Kidney epithelial cell (primary cell): Measurements from ENCODE around the gene SLAIN1. TPM values are rescaled to one million over a fixed set of nuclear protein-coding genes. Genes with fewer than 3 reads are reported as not detected.

ENCODE experiments used
- DNase-seq: peaks from one replicate; pipeline ENCODE4 v3.0.0-alpha.2; 2010; ENCODE audit warnings: low read depth
- H3K27me3 ChIP-seq: 2 replicates; pipeline ENCODE4 v1.6.0; 2011; ENCODE audit warnings: low read length; ENCODE audit not compliant: control insufficient read depth, insufficient read depth
- H3K36me3 ChIP-seq: 2 replicates; pipeline ENCODE4 v1.5.1; 2011; ENCODE audit warnings: low read length; ENCODE audit not compliant: control insufficient read depth, insufficient read depth
- H3K4me3 ChIP-seq: 2 replicates; pipeline ENCODE4 v1.5.1; 2011; ENCODE audit warnings: low read depth, mild to moderate bottlenecking, control low read depth, low read length
- CTCF ChIP-seq: IDR thresholded peaks from 2 replicates; pipeline ENCODE4 v1.5.1; 2011; ENCODE audit warnings: mild to moderate bottlenecking, moderate library complexity, low read length, control low read depth, inconsistent platforms; ENCODE audit not compliant: insufficient read depth, poor library complexity, severe bottlenecking
- total RNA-seq: library from RNA; depleted of rRNA; stranded (reverse); fragments of >200 nt; gene quantifications from 2 replicates; pipeline ENCODE4 v1.2.3, GENCODE V29; 2015

SLAIN1 gene
- total RNA-seq, 1 donor from 2014 or later = 17.1 TPM

- no peaks in the 10 kb centered on the region for H3K27me3 ChIP-seq
- no peak for TF ChIP-seq CTCF
- DNase-seq = no peak
- H3K4me3 ChIP-seq = no peak overlapping the region
- no peaks in the 10 kb centered on the region for H3K36me3 ChIP-seq
Measured at GRCh38 chr13:77728265-77729125, 31.0 kb downstream of the SLAIN1 start.

DNA sequence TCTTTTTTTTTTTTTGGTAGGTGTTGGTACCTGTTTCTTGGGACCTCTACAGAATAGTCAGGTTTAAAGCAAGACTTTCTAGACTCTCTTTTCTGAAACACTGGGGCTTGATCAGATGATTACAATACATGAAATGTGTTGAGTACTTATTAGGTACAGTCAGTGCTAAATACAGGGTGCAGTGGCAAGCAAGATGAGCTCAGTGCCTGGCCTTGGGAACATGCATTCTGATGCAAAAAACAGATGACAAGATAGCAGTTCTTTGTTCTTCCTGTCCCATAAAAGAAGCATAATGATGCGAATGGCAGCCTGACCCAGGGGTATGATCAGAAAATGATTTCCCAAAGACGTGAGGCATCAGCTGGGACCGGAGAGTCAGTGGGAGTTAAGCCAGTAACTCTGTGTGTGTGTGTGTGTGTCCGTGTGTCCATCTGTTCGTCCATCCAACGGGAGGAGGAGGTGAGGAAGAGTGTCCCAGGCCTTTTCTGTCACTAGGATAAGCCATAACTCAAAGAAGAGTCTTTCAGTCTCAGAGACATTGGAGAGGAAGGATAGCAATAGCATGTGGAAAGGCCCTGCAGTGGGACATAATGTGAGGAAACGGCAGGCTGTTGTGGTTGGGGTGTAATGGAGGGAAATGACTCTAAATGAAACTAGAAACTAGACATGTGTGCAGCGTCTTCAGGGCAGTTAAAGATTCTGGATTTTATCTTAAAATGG lies 32.2 kb downstream of the SLAIN1 start:
- no peak overlapping the region for H3K4me3 ChIP-seq
- DNase-seq = no peak
- TF ChIP-seq CTCF = no peak

GRCh38 chr13:77730572-77730971 lies 33.1 kb downstream of the SLAIN1 start:
- DNase-seq = no peak
- H3K36me3 ChIP-seq = no peaks in the 10 kb centered on the region
- no peak for TF ChIP-seq CTCF
- no peak overlapping the region for H3K4me3 ChIP-seq
- H3K27me3 ChIP-seq = no peaks in the 10 kb centered on the region

More for the DNA sequence above, 32.2 kb downstream of the SLAIN1 start:
- Histone ChIP-seq H3K27me3 (no peaks in the 10 kb centered on the region), H3K36me3 (no peaks in the 10 kb centered on the region)

DNA sequence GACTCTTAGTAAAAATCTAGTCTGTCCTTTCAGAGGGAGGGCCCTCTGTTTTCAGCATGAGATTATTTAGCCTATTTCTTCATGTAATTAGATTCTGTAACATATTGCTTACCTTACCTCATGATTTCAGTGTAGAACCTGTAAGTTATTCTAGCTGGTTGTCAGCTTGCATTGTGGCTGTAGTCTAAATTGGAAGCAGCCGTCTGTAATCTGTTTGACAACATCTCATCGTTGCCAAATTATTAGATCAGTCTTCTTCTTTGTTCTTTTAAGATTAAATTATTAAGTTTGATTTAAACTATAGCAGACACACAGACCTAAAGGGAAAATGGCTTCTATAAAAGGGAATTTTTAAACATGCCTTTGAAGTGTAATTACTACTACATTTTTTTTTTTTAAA lies 34.8 kb downstream of the SLAIN1 start:
- Histone ChIP-seq H3K27me3 (no peaks in the 10 kb centered on the region), H3K36me3 (no peaks in the 10 kb centered on the region), H3K4me3 (no peak overlapping the region)
- no peak for DNase-seq
- no peak for TF ChIP-seq CTCF

- Histone ChIP-seq H3K4me3 (no peak overlapping the region), H3K36me3 (no peaks in the 10 kb centered on the region), H3K27me3 (no peaks in the 10 kb centered on the region)
- DNase-seq = no peak
- TF ChIP-seq CTCF = no peak
Measured at GRCh38 chr13:77733674-77734073, 36.2 kb downstream of the SLAIN1 start.
